ENCODE data around the gene TCEAL5.

- TF ChIP-seq TFDP2 (CRISPR knock-in tag; IDR thresholded peaks at IDR 0.05) (no peak), RAD21 (CRISPR knock-in tag; IDR thresholded peaks at IDR 0.05) (no peak)
Measured at GRCh38 chrX:103275947-103276567, 493 bp downstream of the TCEAL5 start.
